Body of pancreas (tissue), 4 donors: Measurements from ENCODE around the gene NSF.

ENCODE experiments used
- POLR2A ChIP-seq, 3 donors: fragments of 450-650 bp; IDR thresholded peaks; one replicate each; pipeline ENCODE4 v1.6.1; 2016; ENCODE audit warnings: antibody characterized with exemption in 3 of 3, mild to moderate bottlenecking in 2 of 3
- TF ChIP-seq, protein P1 (sequence below), 7 experiments: fragments of 450-650 bp in 4 of 7; fragments of 200-600 bp in 3 of 7; sonication (generic) in 3 of 7; IDR thresholded peaks; one replicate each; pipeline ENCODE4 v1.5.1; 2016 to 2019; ENCODE audit warnings: antibody characterized with exemption in 7 of 7

DNA sequence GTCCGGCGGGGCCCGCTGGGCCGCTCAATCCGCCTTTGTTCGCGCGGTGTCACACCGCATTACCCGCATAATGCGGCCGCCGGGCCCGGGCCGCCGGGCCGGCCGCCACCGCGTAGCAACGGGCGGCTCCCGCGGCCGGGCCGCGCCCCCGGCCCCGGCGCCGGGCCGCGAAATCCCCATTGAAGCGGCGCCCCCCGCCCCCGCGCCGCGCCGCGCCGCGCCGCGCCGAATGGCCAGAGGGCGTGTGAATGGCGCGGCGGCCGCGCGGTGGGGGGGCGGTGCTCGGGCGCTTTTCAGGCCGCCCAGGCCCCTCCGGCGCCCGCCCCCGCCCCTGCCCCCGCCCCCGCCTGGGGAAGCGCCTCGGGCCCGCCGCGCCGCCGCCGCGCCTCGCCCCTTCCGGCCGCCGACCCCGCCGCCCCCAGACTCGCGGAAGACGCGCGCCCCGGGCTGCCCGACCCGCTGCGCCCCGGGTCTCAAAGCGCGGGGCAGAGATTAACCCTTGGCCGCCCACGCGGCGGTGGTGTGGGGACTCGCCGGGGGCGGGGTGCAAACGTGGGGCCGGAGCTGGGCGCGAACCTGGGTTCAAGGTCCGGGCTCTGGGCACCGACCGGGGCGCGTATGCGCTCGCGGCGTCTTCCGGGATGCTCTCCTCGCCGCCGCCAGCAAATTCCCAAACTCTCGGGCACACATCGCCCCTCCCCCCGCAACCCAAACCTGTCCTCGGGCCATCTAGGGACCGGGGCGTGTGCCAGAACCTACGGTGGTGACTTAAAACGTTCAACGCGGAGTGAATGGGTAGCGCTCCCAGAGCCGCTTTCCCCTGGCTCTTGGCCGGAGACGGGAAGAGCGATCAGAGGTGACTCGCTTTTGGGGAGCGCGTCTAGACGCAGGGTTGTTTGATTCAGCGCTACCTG is 181.3 kb downstream of the NSF start:
- no peak for TF ChIP-seq POLR2A (IDR thresholded peaks at IDR 0.05)
- TF ChIP-seq, protein P1, sequence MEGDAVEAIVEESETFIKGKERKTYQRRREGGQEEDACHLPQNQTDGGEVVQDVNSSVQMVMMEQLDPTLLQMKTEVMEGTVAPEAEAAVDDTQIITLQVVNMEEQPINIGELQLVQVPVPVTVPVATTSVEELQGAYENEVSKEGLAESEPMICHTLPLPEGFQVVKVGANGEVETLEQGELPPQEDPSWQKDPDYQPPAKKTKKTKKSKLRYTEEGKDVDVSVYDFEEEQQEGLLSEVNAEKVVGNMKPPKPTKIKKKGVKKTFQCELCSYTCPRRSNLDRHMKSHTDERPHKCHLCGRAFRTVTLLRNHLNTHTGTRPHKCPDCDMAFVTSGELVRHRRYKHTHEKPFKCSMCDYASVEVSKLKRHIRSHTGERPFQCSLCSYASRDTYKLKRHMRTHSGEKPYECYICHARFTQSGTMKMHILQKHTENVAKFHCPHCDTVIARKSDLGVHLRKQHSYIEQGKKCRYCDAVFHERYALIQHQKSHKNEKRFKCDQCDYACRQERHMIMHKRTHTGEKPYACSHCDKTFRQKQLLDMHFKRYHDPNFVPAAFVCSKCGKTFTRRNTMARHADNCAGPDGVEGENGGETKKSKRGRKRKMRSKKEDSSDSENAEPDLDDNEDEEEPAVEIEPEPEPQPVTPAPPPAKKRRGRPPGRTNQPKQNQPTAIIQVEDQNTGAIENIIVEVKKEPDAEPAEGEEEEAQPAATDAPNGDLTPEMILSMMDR (IDR thresholded peaks at IDR 0.05), result no peak
